ENCODE data around the gene TPI1. TPM values are rescaled to one million over a fixed set of nuclear protein-coding genes. Genes with fewer than 3 reads are reported as not detected.
"Not testable (repeated sequence)": the region's sequence is repeated elsewhere in the genome, so short reads cannot be mapped to it uniquely, and the experiment has no call there.

Gene TPI1
- total RNA-seq, 6 donors from 2014 or later: 137 to 407 (median 309) TPM

- H3K4me3 ChIP-seq: no peak overlapping the region
- no peaks in the 10 kb centered on the region for H3K27me3 ChIP-seq
- DNase-seq (no peak), ATAC-seq (ENCODE audit: low FRiP score in 2 of 2) (no peak)
- H3K9me3 ChIP-seq: no peaks in the 10 kb centered on the region
- 88 to 100% methylated on average over 2 of the region's 2 CpGs for WGBS, 2 donors
- H3K36me3 ChIP-seq: peaks cover 0 to 16% (median 13%) of the 10 kb centered on the region in 4 donors
- no peak for TF ChIP-seq POLR2A (IDR thresholded peaks at IDR 0.05)
- TF ChIP-seq CTCF (IDR thresholded peaks at IDR 0.05): no peak
- TF ChIP-seq POLR2AphosphoS5 (IDR thresholded peaks at IDR 0.05): no peak
- TF ChIP-seq EP300 (IDR thresholded peaks at IDR 0.05): no peak
- peaks cover 8 to 30% (median 17%) of the 10 kb centered on the region in 4 donors for H3K4me1 ChIP-seq
- peak overlapping the region in 1 of 4 donors; percentile 76 for H3K27ac ChIP-seq
These were observed 21.0 kb downstream of the TPI1 start for GRCh38 chr12:6888360-6888759.

DNA sequence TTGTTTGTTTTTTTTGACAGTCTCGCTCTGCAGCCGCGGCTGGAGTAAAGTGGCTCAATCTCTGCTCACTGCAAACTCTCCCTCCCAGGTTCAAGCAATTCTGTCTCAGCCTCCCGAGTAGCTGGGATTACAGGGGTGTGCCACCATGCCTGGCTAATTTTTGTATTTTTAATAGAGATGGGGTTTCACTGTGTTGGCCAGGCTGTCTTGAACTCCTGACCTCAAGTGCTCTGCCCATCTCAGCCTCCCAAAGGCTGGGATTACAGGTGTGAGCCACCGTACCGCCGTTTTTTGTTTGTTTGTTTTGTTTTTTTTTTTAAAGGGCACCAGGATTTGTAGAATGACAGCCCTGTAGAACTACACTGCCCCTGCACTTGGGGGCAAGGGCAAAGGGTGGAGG lies 21.5 kb downstream of the TPI1 start:
- not testable (repeated sequence) for H3K9me3 ChIP-seq; DNase-seq; H3K27me3 ChIP-seq; ATAC-seq (ENCODE audit: low FRiP score in 2 of 2); H3K4me3 ChIP-seq
- 75 to 76% methylated on average over 7 of the region's 7 CpGs for WGBS, 2 donors
- H3K27ac ChIP-seq: peak overlapping the region in 1 of 4 donors; percentile 76
- H3K36me3 ChIP-seq: peaks cover 0 to 14% (median 9%) of the 10 kb centered on the region in 4 donors
- H3K4me1 ChIP-seq: peaks cover 8 to 30% (median 17%) of the 10 kb centered on the region in 4 donors

DNA sequence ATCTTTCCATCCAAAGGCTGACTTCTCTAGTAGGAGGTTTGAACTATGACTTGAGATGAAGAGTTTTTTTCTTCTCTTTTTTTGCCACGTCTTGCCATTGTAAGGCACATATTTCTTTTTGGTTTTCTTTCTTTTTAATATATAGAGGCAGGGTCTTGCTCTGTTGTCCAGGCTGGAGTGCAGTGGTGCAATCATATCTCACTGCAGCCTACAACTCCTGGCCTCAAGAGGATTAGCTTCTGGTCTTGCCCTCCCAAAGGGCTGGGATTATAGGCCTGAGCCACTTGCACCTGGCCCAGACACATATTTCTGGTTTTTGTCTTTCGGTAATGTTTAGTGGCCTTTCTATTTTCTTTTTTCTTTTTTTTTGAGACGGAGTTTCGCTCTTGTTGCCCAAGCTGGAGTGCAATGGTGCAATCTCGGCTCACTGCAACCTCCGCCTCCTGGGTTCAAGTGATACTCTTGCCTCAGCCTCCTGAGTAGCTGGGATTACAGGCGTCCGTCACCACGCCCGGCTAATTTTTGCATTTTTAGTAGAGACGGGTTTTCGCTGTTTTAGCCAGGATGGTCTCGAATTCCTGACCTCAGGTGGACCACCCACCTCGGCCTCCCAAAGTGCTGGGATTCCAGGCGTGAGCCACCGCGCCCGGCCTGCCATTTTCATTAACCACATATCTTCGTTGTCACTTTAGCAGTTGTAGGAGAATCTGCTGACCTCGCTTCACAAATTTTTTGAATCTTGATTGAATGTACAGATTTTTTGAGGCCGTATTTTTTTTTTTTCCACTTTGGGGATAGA lies 22.6 kb downstream of the TPI1 start:
- 82 to 89% methylated on average over 21 of the region's 21 CpGs for WGBS, 2 donors
- not testable (repeated sequence) for H3K36me3 ChIP-seq; H3K27me3 ChIP-seq; ATAC-seq (ENCODE audit: low FRiP score in 2 of 2); H3K9me3 ChIP-seq
- peaks cover 8 to 30% (median 17%) of the 10 kb centered on the region in 4 donors for H3K4me1 ChIP-seq
- peak overlapping the region in 1 of 4 donors; percentile 59 for H3K4me3 ChIP-seq
- peak overlapping the region; percentile 78 to 96 (median 91) for H3K27ac ChIP-seq
- peak in 1 of 2 donors; percentile 54 for DNase-seq

GRCh38 chr12:6890789-6891645 lies 23.7 kb downstream of the TPI1 start:
- peak in 1 of 4 donors; percentile 42 for TF ChIP-seq EP300 (IDR thresholded peaks at IDR 0.05)
- TF ChIP-seq POLR2AphosphoS5 (IDR thresholded peaks at IDR 0.05): peak; percentile 79 to 92
- peak in 3 of 4 donors; percentile 58 to 83 (median 72) for TF ChIP-seq POLR2A (IDR thresholded peaks at IDR 0.05)
- peak; percentile 76 to 98 (median 96) for TF ChIP-seq CTCF (IDR thresholded peaks at IDR 0.05)

DNA sequence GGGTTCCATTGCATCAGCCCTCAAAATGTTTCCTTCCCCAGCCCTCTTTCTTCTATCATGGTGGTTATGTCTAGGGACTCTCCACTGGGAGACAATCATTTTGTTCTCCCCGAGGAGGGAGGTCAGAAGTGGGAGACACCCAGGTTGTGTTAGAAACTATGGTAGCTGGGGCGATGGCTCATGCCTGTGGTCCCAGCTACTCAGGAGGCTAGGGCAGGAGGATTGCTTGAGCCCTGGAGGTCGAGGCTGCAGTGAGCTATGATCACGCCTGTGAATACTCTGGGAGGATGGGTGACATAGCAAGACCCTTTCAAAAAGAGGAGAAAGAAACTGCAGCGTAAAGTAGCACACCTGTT lies 24.3 kb downstream of the TPI1 start:
- no peak for DNase-seq
- Histone ChIP-seq H3K27me3 (no peaks in the 10 kb centered on the region), H3K27ac (peak overlapping the region; percentile 88 to 96 (median 92)), H3K36me3 (no peaks in the 10 kb centered on the region), H3K4me1 (peaks cover 8 to 30% (median 17%) of the 10 kb centered on the region in 4 donors), H3K4me3 (peak overlapping the region in 3 of 4 donors; percentile 35 to 59 (median 52)), H3K9me3 (no peaks in the 10 kb centered on the region)
- 82 to 85% methylated on average over 5 of the region's 5 CpGs for WGBS, 2 donors
- no peak for TF ChIP-seq EP300 (IDR thresholded peaks at IDR 0.05)
- TF ChIP-seq POLR2A (IDR thresholded peaks at IDR 0.05): no peak
- ATAC-seq (ENCODE audit: low FRiP score in 2 of 2): no peak

More at GRCh38 chr12:6890789-6891645, 23.7 kb downstream of the TPI1 start:
- DNase-seq: peak; percentile 99 to 100
- H3K27ac ChIP-seq: peak overlapping the region; percentile 88 to 96 (median 92)
- no peaks in the 10 kb centered on the region for H3K9me3 ChIP-seq
- H3K36me3 ChIP-seq: no peaks in the 10 kb centered on the region
- H3K4me3 ChIP-seq: peak overlapping the region in 3 of 4 donors; percentile 35 to 59 (median 52)
- H3K27me3 ChIP-seq: no peaks in the 10 kb centered on the region
- 2% methylated on average over 29 to 39 of the region's 68 CpGs for WGBS, 2 donors
- ATAC-seq (ENCODE audit: low FRiP score in 2 of 2): peak; percentile 97 to 99
- H3K4me1 ChIP-seq: peaks cover 8 to 30% (median 17%) of the 10 kb centered on the region in 4 donors

DNA sequence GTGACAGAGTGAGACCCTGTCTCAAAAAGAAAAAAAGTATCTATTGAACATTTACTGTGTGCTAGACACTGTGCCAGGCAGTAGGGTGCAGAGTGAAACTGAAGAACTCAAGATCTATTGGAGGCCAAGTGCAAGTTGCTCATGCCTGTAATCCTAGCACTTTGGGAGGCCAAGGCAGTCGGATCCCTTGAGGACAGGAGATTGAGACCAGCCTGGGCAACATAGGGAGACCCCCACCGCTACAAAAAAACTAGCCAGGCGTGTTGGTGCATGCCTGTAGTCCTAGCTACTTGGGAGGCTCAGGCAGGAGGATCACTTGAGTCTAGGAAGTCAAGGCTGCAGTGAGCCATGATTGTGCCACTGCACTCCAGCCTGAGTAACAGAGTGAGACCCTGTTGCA lies 25.4 kb downstream of the TPI1 start:
- not testable (repeated sequence) for ATAC-seq (ENCODE audit: low FRiP score in 2 of 2); H3K9me3 ChIP-seq; H3K36me3 ChIP-seq; H3K27me3 ChIP-seq; DNase-seq; H3K4me3 ChIP-seq; H3K27ac ChIP-seq
- peaks cover 8 to 23% (median 13%) of the 10 kb centered on the region in 4 donors for H3K4me1 ChIP-seq
- WGBS, 2 donors: 96% methylated on average over 3 of the region's 3 CpGs
